ENCODE data around the gene ADORA2B. TPM values are rescaled to one million over a fixed set of nuclear protein-coding genes. Genes with fewer than 3 reads are reported as not detected.
"Not testable (repeated sequence)": the region's sequence is repeated elsewhere in the genome, so short reads cannot be mapped to it uniquely, and the experiment has no call there.

Gene ADORA2B
- total RNA-seq: 10 to 100 TPM; 35.3 to 55.3 (median 45.5) TPM

GRCh38 chr17:15944759-15945526, at the start of gene ADORA2B:
Gene ADORA2B (plus strand): TSS chr17:15945130. CDS start chr17:15945249, 119 bp downstream.
- TF ChIP-seq CTCF (IDR thresholded peaks at IDR 0.05) (peak in 1 of 2 donors; percentile 52), POLR2A (IDR thresholded peaks at IDR 0.05) (no peak)
- Histone ChIP-seq H3K4me3 (peak within 1 kb of the TSS; percentile 54), H3K27me3 (no peaks in the 10 kb centered on the region), H3K27ac (peak within 1 kb of the TSS; percentile 89), H3K4me1 (peaks cover 43% of the 10 kb centered on the region), H3K9me3 (no peaks in the 10 kb centered on the region), H3K36me3 (no peaks in the 10 kb centered on the region)
- DNase-seq (ENCODE audit: low spot score in 2 of 2): no peak
- WGBS: under 1% methylated on average over 22 of the region's 88 CpGs

- WGBS: 93% methylated on average over 1 of the region's 1 CpG
- Histone ChIP-seq H3K27ac (no peak overlapping the region), H3K36me3 (no peaks in the 10 kb centered on the region), H3K4me1 (peaks cover 9% of the 10 kb centered on the region), H3K4me3 (no peak overlapping the region), H3K27me3 (no peaks in the 10 kb centered on the region), H3K9me3 (no peaks in the 10 kb centered on the region)
- TF ChIP-seq EP300 (IDR thresholded peaks at IDR 0.05) (no peak), POLR2A (IDR thresholded peaks at IDR 0.05) (no peak), CTCF (IDR thresholded peaks at IDR 0.05) (no peak), POLR2AphosphoS5 (IDR thresholded peaks at IDR 0.05) (no peak)
- no peak for DNase-seq (ENCODE audit: low spot score in 2 of 2)
These were observed 48.7 kb upstream of the ADORA2B start for GRCh38 chr17:15896277-15896676.

GRCh38 chr17:15896834-15897233, 48.1 kb upstream of the ADORA2B start:
- TF ChIP-seq POLR2A (IDR thresholded peaks at IDR 0.05) (no peak), EP300 (IDR thresholded peaks at IDR 0.05) (no peak), POLR2AphosphoS5 (IDR thresholded peaks at IDR 0.05) (no peak), CTCF (IDR thresholded peaks at IDR 0.05) (no peak)
- no peaks in the 10 kb centered on the region for H3K36me3 ChIP-seq
- H3K27me3 ChIP-seq: no peaks in the 10 kb centered on the region
- WGBS: 82% methylated on average over 3 of the region's 3 CpGs
- no peak for DNase-seq (ENCODE audit: low spot score in 2 of 2)
- H3K27ac ChIP-seq: no peak overlapping the region
- H3K4me3 ChIP-seq: no peak overlapping the region
- peaks cover 9% of the 10 kb centered on the region for H3K4me1 ChIP-seq
- H3K9me3 ChIP-seq: no peaks in the 10 kb centered on the region

DNA sequence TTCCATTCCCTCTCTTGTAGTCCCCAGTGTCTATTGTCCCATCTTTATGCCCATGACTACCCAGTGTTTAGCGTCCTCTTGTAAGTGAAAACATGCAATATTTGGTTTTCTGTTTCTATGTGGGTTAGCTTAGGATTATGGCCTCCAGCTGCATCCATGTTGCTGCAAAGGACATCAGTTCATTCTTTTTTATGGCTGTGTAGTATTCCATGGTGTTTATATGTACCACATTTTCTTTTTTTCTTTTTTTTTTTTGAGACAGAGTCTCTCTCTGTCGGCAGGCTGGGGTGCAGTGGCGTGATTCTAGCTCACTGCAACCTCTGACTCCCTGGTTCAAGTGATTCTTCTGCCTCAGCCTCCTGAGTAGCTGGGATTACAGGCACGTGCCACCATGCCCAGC, 45.3 kb upstream of the ADORA2B start:
- H3K9me3 ChIP-seq; H3K36me3 ChIP-seq; H3K27me3 ChIP-seq; H3K4me1 ChIP-seq; H3K4me3 ChIP-seq; DNase-seq (ENCODE audit: low spot score in 2 of 2); H3K27ac ChIP-seq: not testable (repeated sequence)
- WGBS: 95% methylated on average over 4 of the region's 4 CpGs

GRCh38 chr17:15900871-15901270, 44.1 kb upstream of the ADORA2B start:
- H3K27ac ChIP-seq: no peak overlapping the region
- DNase-seq (ENCODE audit: low spot score in 2 of 2): no peak
- H3K4me1 ChIP-seq: no peaks in the 10 kb centered on the region
- no peaks in the 10 kb centered on the region for H3K27me3 ChIP-seq
- 81% methylated on average over 7 of the region's 7 CpGs for WGBS
- TF ChIP-seq POLR2A (IDR thresholded peaks at IDR 0.05) (no peak), POLR2AphosphoS5 (IDR thresholded peaks at IDR 0.05) (no peak), CTCF (IDR thresholded peaks at IDR 0.05) (no peak), EP300 (IDR thresholded peaks at IDR 0.05) (no peak)
- H3K9me3 ChIP-seq: no peaks in the 10 kb centered on the region
- no peak overlapping the region for H3K4me3 ChIP-seq
- no peaks in the 10 kb centered on the region for H3K36me3 ChIP-seq

DNA sequence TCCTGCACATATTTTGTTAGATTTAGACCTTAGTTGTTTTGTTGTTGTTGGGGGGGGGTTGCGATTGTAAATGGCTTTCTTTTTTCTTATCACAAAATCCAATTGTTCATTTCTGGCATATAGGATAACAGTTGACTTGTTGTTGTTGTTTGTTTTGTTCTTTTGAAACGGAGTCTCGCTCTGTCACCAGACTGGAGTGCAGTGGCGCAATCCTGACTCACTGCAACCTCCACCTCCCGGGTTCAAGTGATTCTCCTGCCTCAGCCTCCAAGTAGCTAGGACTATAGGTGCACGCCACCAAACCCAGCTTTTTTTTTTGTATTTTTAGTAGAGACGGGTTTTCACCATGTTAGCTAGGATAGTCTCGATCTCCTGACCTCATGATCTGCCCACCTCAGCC, 39.7 kb upstream of the ADORA2B start:
- not testable (repeated sequence) for H3K9me3 ChIP-seq; H3K36me3 ChIP-seq; H3K27ac ChIP-seq; DNase-seq (ENCODE audit: low spot score in 2 of 2); H3K4me3 ChIP-seq; H3K27me3 ChIP-seq; H3K4me1 ChIP-seq
- 95% methylated on average over 8 of the region's 8 CpGs for WGBS
